CD4-positive, alpha-beta memory T cell (primary cell): ENCODE data around the gene F11. TPM values are rescaled to one million over a fixed set of nuclear protein-coding genes. Genes with fewer than 3 reads are reported as not detected.
"Not testable (repeated sequence)": the region's sequence is repeated elsewhere in the genome, so short reads cannot be mapped to it uniquely, and the experiment has no call there.

Experiments
- CTCF ChIA-PET: fragments of 350-600 bp; sonication (Branson Sonifier 250); formaldehyde crosslinking; loops from one replicate; lab custom pipeline; 2021; ENCODE audit warnings: inconsistent platforms; ENCODE audit not compliant: partially characterized antibody; lab: Charles Lee
- POLR2A ChIA-PET: fragments of 350-600 bp; sonication (Branson Sonifier 250); formaldehyde crosslinking; loops from one replicate; lab custom pipeline; 2021; ENCODE audit not compliant: partially characterized antibody; lab: Charles Lee
- DNase-seq, 5 donors: peaks; one replicate each; pipeline versions ENCODE4 v3.0.0 to v3.0.0-alpha.2; 2020 to 2022; ENCODE audit warnings: mixed read lengths in 1 of 5
- H3K27ac ChIP-seq: one replicate; pipeline ENCODE4 v1.7.0; 2013; ENCODE audit warnings: low read depth, low read length
- H3K27me3 ChIP-seq: 2 replicates; pipeline ENCODE4 v1.7.0; 2013; ENCODE audit warnings: mild to moderate bottlenecking, low read length, moderate library complexity; ENCODE audit not compliant: insufficient read depth
- H3K36me3 ChIP-seq: 2 replicates; pipeline ENCODE4 v1.7.0; 2013; ENCODE audit warnings: mild to moderate bottlenecking, low read length, moderate library complexity; ENCODE audit not compliant: insufficient read depth
- H3K4me1 ChIP-seq: 2 replicates; pipeline ENCODE4 v1.7.0; 2013; ENCODE audit warnings: mild to moderate bottlenecking, low read length, moderate library complexity; ENCODE audit not compliant: insufficient read depth
- H3K4me3 ChIP-seq, 2 donors: one replicate each; pipeline ENCODE4 v1.7.0; 2013; ENCODE audit warnings: low read length in 2 of 2, mild to moderate bottlenecking in 1 of 2
- H3K9me3 ChIP-seq, 2 donors: one replicate each; pipeline ENCODE4 v1.7.0; 2013; ENCODE audit warnings: low read length in 2 of 2, control low read depth in 1 of 2; ENCODE audit not compliant: control insufficient read depth in 1 of 2
- H3K27ac Mint-ChIP-seq, 7 donors: one replicate each; pipeline ENCODE4 v1.8.0; 2020 to 2021; ENCODE audit warnings: mixed read lengths in 7 of 7, mild to moderate bottlenecking in 6 of 7, inconsistent platforms in 3 of 7, moderate library complexity in 3 of 7
- H3K27me3 Mint-ChIP-seq, 2 donors: one replicate each; pipeline ENCODE4 v1.8.0; 2020 to 2021; ENCODE audit warnings: mixed read lengths in 2 of 2
- H3K36me3 Mint-ChIP-seq, 2 donors: one replicate each; pipeline ENCODE4 v1.8.0; 2020 to 2021; ENCODE audit warnings: mixed read lengths in 2 of 2, inconsistent platforms in 1 of 2, mild to moderate bottlenecking in 1 of 2
- H3K4me1 Mint-ChIP-seq, 4 donors: one replicate each; pipeline ENCODE4 v1.8.0; 2020 to 2021; ENCODE audit warnings: mixed read lengths in 4 of 4, mild to moderate bottlenecking in 1 of 4
- H3K4me3 Mint-ChIP-seq, 8 donors: one replicate each; pipeline ENCODE4 v1.8.0; 2020 to 2021; ENCODE audit warnings: mixed read lengths in 8 of 8, mild to moderate bottlenecking in 7 of 8, moderate library complexity in 6 of 8, inconsistent platforms in 3 of 8
- H3K9me3 Mint-ChIP-seq, 8 donors: one replicate each; pipeline ENCODE4 v1.8.0; 2020 to 2021; ENCODE audit warnings: mixed read lengths in 8 of 8, mild to moderate bottlenecking in 5 of 8, inconsistent platforms in 3 of 8, moderate library complexity in 1 of 8
- intact Hi-C: fragments of 100-400 bp; cut with micrococcal nuclease; formaldehyde crosslinking; loops from one replicate; pipeline ENCODE4 v1.15.1; 2023
- polyA plus RNA-seq, 2 donors: library from polyadenylated mRNA; unstranded; fragments of 300-500 nt; fragmentation: Illumina TruSeq; gene quantifications; one replicate each; pipeline ENCODE4 v1.2.3, GENCODE V29; 2021
- total RNA-seq, 2 experiments: library from RNA; stranded (reverse); gene quantifications; one replicate each; pipeline ENCODE4 v1.2.3, GENCODE V29; 2021

Gene F11
- total and polyA plus RNA-seq, 4 experiments from 2014 or later: not detected

- H3K4me1 ChIP-seq: no peaks in the 10 kb centered on the region
- no peaks in the 10 kb centered on the region for H3K36me3 ChIP-seq
- DNase-seq: no peak
- Mint-ChIP-seq H3K4me1 (no peaks in the 10 kb centered on the region), H3K27ac (no peak overlapping the region), H3K27me3 (no peaks in the 10 kb centered on the region), H3K9me3 (no peaks in the 10 kb centered on the region), H3K4me3 (no peak overlapping the region), H3K36me3 (peaks cover 2 to 33% of the 10 kb centered on the region in 2 donors)
- H3K9me3 ChIP-seq: no peaks in the 10 kb centered on the region
- no peak overlapping the region for H3K4me3 ChIP-seq
- intact Hi-C loops: no loop called here
- no peaks in the 10 kb centered on the region for H3K27me3 ChIP-seq
- ChIA-PET POLR2A (no interaction called here), CTCF (no interaction called here)
- no peak overlapping the region for H3K27ac ChIP-seq
Observed at GRCh38 chr4:186255122-186255521, 10.9 kb upstream of the F11 start.

- Histone ChIP-seq H3K27me3 (no peaks in the 10 kb centered on the region), H3K36me3 (no peaks in the 10 kb centered on the region), H3K27ac (no peak overlapping the region), H3K9me3 (no peaks in the 10 kb centered on the region), H3K4me1 (no peaks in the 10 kb centered on the region), H3K4me3 (no peak overlapping the region)
- H3K4me1 Mint-ChIP-seq: no peaks in the 10 kb centered on the region
- peaks cover 0 to 5% of the 10 kb centered on the region in 2 donors for H3K27me3 Mint-ChIP-seq
- peaks cover 0 to 14% of the 10 kb centered on the region in 2 donors for H3K36me3 Mint-ChIP-seq
- no peaks in the 10 kb centered on the region for H3K9me3 Mint-ChIP-seq
- no peak overlapping the region for H3K27ac Mint-ChIP-seq
- ChIA-PET CTCF (no interaction called here), POLR2A (no interaction called here)
- no peak overlapping the region for H3K4me3 Mint-ChIP-seq
- no peak for DNase-seq
- intact Hi-C loops: no loop called here
Observed at GRCh38 chr4:186258216-186258811, 7.7 kb upstream of the F11 start.

- Histone ChIP-seq H3K27me3 (no peaks in the 10 kb centered on the region), H3K4me1 (no peaks in the 10 kb centered on the region), H3K36me3 (no peaks in the 10 kb centered on the region), H3K27ac (no peak overlapping the region), H3K9me3 (no peaks in the 10 kb centered on the region), H3K4me3 (no peak overlapping the region)
- Mint-ChIP-seq H3K36me3 (peaks cover 0 to 8% of the 10 kb centered on the region in 2 donors), H3K4me3 (no peak overlapping the region), H3K4me1 (no peaks in the 10 kb centered on the region), H3K27ac (no peak overlapping the region), H3K9me3 (no peaks in the 10 kb centered on the region), H3K27me3 (peaks cover 4 to 13% of the 10 kb centered on the region in 2 donors)
- POLR2A ChIA-PET: no interaction called here
- intact Hi-C loops: no loop called here
- no peak for DNase-seq
- CTCF ChIA-PET: no interaction called here
Observed at GRCh38 chr4:186260117-186260503, 5.9 kb upstream of the F11 start.

- H3K27me3 Mint-ChIP-seq: peaks cover 4 to 13% of the 10 kb centered on the region in 2 donors
Observed at GRCh38 chr4:186260504-186261448, 5.2 kb upstream of the F11 start.

GRCh38 chr4:186264660-186265059 is 1.3 kb upstream of the F11 start:
- ChIA-PET CTCF (no interaction called here), POLR2A (no interaction called here)
- Mint-ChIP-seq H3K4me1 (no peaks in the 10 kb centered on the region), H3K9me3 (peaks cover 0 to 2% (median 0%) of the 10 kb centered on the region in 8 donors), H3K36me3 (no peaks in the 10 kb centered on the region), H3K4me3 (no peak overlapping the region), H3K27me3 (peaks cover 11 to 21% of the 10 kb centered on the region in 2 donors), H3K27ac (no peak overlapping the region)
- H3K4me1 ChIP-seq: no peaks in the 10 kb centered on the region
- H3K36me3 ChIP-seq: no peaks in the 10 kb centered on the region
- H3K27me3 ChIP-seq: no peaks in the 10 kb centered on the region
- H3K27ac ChIP-seq: no peak overlapping the region
- no peak for DNase-seq
- intact Hi-C loops: no loop called here
- no peak overlapping the region for H3K4me3 ChIP-seq
- H3K9me3 ChIP-seq: no peaks in the 10 kb centered on the region

More at GRCh38 chr4:186260504-186261448, 5.2 kb upstream of the F11 start:
- DNase-seq: no peak
- Mint-ChIP-seq H3K4me1 (no peaks in the 10 kb centered on the region), H3K9me3 (no peaks in the 10 kb centered on the region), H3K27ac (no peak overlapping the region), H3K4me3 (no peak overlapping the region), H3K36me3 (peaks cover 0 to 8% of the 10 kb centered on the region in 2 donors)
- Histone ChIP-seq H3K9me3 (no peaks in the 10 kb centered on the region), H3K27me3 (no peaks in the 10 kb centered on the region), H3K27ac (no peak overlapping the region), H3K4me3 (no peak overlapping the region), H3K36me3 (no peaks in the 10 kb centered on the region), H3K4me1 (no peaks in the 10 kb centered on the region)
- intact Hi-C loops: no loop called here
- ChIA-PET CTCF (no interaction called here), POLR2A (no interaction called here)

GRCh38 chr4:186265250-186265649 is 739 bp upstream of the F11 start:
- intact Hi-C loops, H3K36me3 Mint-ChIP-seq, POLR2A ChIA-PET, H3K27me3 ChIP-seq, H3K4me1 ChIP-seq, H3K4me1 Mint-ChIP-seq, CTCF ChIA-PET, H3K4me3 ChIP-seq, DNase-seq, H3K36me3 ChIP-seq, H3K9me3 ChIP-seq, H3K27ac ChIP-seq, H3K27ac Mint-ChIP-seq, H3K9me3 Mint-ChIP-seq, H3K4me3 Mint-ChIP-seq: not testable (repeated sequence)
- peaks cover 11 to 21% of the 10 kb centered on the region in 2 donors for H3K27me3 Mint-ChIP-seq

- H3K9me3 Mint-ChIP-seq: peaks cover 0 to 2% (median 0%) of the 10 kb centered on the region in 8 donors
- no peaks in the 10 kb centered on the region for H3K36me3 Mint-ChIP-seq
- no peaks in the 10 kb centered on the region for H3K9me3 ChIP-seq
- peaks cover 14 to 21% of the 10 kb centered on the region in 2 donors for H3K27me3 Mint-ChIP-seq
- ChIA-PET POLR2A (no interaction called here), CTCF (no interaction called here)
- H3K4me1 Mint-ChIP-seq: no peaks in the 10 kb centered on the region
- peak overlapping the region in 1 of 7 donors; percentile 5 for H3K27ac Mint-ChIP-seq
- H3K4me1 ChIP-seq: no peaks in the 10 kb centered on the region
- no peak overlapping the region for H3K4me3 ChIP-seq
- no peak overlapping the region for H3K27ac ChIP-seq
- intact Hi-C loops: no loop called here
- no peaks in the 10 kb centered on the region for H3K27me3 ChIP-seq
- no peak overlapping the region for H3K4me3 Mint-ChIP-seq
- no peak for DNase-seq
- no peaks in the 10 kb centered on the region for H3K36me3 ChIP-seq
Observed at GRCh38 chr4:186266729-186267456, 904 bp downstream of the F11 start.
